AG04450 (cell line): ENCODE data around the gene CBY3. TPM values are rescaled to one million over a fixed set of nuclear protein-coding genes. Genes with fewer than 3 reads are reported as not detected.
A peak's percentile ranks its signal among the peaks of the same experiment; 100 is the strongest.
"Not testable (repeated sequence)": the region's sequence is repeated elsewhere in the genome, so short reads cannot be mapped to it uniquely, and the experiment has no call there.

Experiments
- CTCF ChIA-PET: fragments of 300-600, 350-600 bp; formaldehyde crosslinking; extraction: SDS; loops from one replicate; lab custom pipeline; 2022; ENCODE audit warnings: antibody characterized with exemption, inconsistent platforms; lab: Charles Lee
- POLR2A ChIA-PET: fragments of 350-600 bp; formaldehyde crosslinking; extraction: SDS; loops from one replicate; lab custom pipeline; 2021; ENCODE audit warnings: antibody characterized with exemption, inconsistent platforms; lab: Yijun Ruan, JAX
- DNase-seq: peaks from one replicate; pipeline ENCODE4 v3.0.0-alpha.2; 2011; ENCODE audit warnings: low read depth, low spot score
- H3K27ac ChIP-seq: one replicate; pipeline ENCODE4 v1.5.1; 2012; ENCODE audit warnings: low read depth, low read length, control low read depth
- H3K27me3 ChIP-seq: one replicate; pipeline ENCODE4 v1.6.0; 2012; ENCODE audit warnings: low read length; ENCODE audit not compliant: control insufficient read depth, insufficient read depth
- H3K4me3 ChIP-seq: 2 replicates; pipeline ENCODE4 v1.5.1; 2011; ENCODE audit warnings: mild to moderate bottlenecking, low read depth, low read length, control low read depth
- H3K9me3 ChIP-seq: 2 replicates; pipeline ENCODE4 v1.5.1; 2012; ENCODE audit warnings: low read length; ENCODE audit not compliant: control insufficient read depth, insufficient read depth
- polyA plus RNA-seq: library from polyadenylated mRNA; depleted of rRNA; stranded (reverse); fragments of >200 nt; gene quantifications from 2 replicates; pipeline ENCODE4 v1.2.3, GENCODE V29; 2011
- TF ChIP-seq, protein P1 (sequence below): IDR thresholded peaks from 2 replicates; pipeline ENCODE4 v1.5.1; 2011; ENCODE audit warnings: low read depth, low read length, control low read depth, inconsistent platforms

CBY3 gene
- polyA plus RNA-seq, 1 experiment: not detected

DNA sequence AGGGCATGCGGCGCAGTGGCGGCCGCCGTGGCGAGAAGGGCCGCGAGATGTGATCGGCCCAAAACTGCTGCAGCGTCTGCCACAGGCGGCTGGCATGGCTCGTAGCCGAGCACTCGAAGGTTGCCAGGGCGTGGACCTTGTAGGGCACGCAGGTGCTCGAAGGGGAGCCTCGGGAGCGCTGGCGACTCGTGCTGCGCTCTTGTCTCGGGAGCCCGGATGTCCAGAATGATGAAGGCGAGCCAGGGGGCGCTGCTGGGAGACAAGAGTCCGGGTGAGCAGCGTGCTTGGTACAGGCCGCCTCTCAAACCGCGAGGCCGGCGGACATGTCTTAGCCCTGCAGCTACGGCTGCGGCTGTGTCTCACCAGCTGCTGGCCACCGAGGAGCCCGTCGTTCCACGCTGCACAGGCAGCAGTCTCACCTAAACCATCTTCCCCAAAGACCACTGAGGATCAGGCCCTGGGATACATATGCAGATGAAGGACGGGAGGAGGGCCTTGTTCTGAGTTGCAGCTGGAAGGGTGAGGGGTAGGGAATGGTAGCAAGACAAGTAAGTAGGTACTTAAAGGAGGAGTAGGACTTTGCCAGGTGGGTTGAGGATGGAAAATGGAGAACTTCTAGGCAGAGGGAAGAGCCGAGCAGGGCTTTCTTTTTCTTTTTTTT, 1.7 kb downstream of the CBY3 start:
- Histone ChIP-seq H3K27ac (no peak overlapping the region), H3K27me3 (no peaks in the 10 kb centered on the region), H3K4me3 (peak overlapping the region; percentile 92), H3K9me3 (peaks cover 9% of the 10 kb centered on the region; the same call in 1 of the 2 replicates)
- TF ChIP-seq, protein P1, sequence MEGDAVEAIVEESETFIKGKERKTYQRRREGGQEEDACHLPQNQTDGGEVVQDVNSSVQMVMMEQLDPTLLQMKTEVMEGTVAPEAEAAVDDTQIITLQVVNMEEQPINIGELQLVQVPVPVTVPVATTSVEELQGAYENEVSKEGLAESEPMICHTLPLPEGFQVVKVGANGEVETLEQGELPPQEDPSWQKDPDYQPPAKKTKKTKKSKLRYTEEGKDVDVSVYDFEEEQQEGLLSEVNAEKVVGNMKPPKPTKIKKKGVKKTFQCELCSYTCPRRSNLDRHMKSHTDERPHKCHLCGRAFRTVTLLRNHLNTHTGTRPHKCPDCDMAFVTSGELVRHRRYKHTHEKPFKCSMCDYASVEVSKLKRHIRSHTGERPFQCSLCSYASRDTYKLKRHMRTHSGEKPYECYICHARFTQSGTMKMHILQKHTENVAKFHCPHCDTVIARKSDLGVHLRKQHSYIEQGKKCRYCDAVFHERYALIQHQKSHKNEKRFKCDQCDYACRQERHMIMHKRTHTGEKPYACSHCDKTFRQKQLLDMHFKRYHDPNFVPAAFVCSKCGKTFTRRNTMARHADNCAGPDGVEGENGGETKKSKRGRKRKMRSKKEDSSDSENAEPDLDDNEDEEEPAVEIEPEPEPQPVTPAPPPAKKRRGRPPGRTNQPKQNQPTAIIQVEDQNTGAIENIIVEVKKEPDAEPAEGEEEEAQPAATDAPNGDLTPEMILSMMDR: peak; percentile 36
- ChIA-PET CTCF (interaction anchor here (0.6 kb wide), 1 partner anchor 218 kb away, joined by 3 read pairs; no protein-coding TSS in a partner anchor), POLR2A (interaction anchor here (2.4 kb wide), 1 partner anchor 55 kb away, joined by 14 read pairs; the partner anchor contains the start of gene HNRNPH1)
- DNase-seq: no peak

DNA sequence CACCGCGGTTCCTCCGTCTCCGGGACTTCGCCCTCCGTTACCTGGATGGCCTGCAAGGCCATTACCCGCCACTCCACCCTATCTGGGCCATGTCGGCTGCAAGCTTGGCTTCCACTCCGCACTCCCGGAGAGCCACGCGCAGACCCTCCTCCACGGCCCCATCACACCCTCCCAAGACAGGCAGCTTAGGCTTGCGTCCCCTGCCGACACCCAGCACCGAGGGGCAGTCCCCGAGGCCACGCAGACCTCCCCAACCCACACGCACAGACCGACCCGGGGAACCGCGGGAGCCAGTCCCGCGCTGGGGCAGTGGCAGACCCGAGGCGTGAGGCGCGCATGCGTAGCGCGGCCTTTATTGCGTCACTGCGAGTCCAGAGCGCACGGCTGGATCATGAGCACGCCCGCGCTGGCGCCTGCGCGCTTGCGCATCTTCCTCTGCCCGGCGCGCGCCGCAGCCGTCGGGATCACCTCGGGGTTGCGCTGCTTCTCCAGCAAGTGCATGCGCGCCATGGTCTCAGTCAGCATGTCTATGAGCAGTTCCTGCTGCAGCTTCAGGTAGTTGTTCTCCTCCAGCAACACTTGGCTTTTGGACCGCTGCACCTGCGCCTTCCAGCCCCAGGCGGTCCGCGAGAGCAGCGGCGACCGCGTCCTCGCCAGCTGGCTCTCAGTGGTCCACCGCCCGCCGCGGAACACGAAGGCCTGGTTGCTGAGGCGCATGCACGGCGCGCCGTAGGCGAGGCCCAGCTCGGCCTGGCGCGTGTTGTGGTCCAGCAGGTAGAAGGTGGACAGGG, 2.4 kb downstream of the CBY3 start:
- peak overlapping the region; percentile 92 for H3K4me3 ChIP-seq
- peak; percentile 86 for DNase-seq
- TF ChIP-seq, protein P1: no peak
- POLR2A ChIA-PET: interaction anchor here (0.6 to 2.4 kb wide), 3 partner anchors 15 to 142 kb away, joined by 3 to 14 read pairs (median 5); partner anchors contain the start of genes HNRNPH1 and SQSTM1
- CTCF ChIA-PET: interaction anchor here (1.0 kb wide), 1 partner anchor 9 kb away, joined by 4 read pairs; no protein-coding TSS in a partner anchor
- H3K9me3 ChIP-seq: peaks cover 9% of the 10 kb centered on the region; the same call in 1 of the 2 replicates
- H3K27ac ChIP-seq: peak overlapping the region; percentile 77
- no peaks in the 10 kb centered on the region for H3K27me3 ChIP-seq

DNA sequence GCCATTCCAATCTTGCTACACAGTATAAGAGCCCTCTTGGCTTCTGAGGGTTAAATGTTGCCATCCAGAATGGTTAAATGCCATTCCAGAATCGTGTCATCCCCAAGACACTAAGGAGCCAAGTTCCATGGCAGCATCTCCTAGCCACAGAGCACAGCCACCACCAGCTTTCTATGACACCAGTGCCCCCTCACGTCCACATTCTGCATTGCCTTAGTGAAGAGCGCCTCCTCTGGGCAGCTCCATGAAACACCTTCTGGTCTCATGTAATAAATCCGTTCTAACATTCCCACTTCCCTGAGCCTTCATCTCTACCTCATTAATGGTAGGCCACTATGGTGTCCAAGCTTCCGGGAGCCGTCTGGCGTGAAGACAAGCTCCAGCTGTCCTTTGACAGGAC, 12.4 kb downstream of the CBY3 start:
- CTCF ChIA-PET: interaction anchor here (0.5 to 1.9 kb wide), 8 partner anchors 9 to 502 kb away, joined by 3 to 7 read pairs (median 3); no protein-coding TSS in a partner anchor
- POLR2A ChIA-PET: interaction anchor here (0.7 to 0.8 kb wide), 2 partner anchors 45 to 138 kb away, joined by 3 to 9 read pairs; partner anchors contain the start of genes HNRNPH1 and MGAT4B
- TF ChIP-seq, protein P1: peak; percentile 76

DNA sequence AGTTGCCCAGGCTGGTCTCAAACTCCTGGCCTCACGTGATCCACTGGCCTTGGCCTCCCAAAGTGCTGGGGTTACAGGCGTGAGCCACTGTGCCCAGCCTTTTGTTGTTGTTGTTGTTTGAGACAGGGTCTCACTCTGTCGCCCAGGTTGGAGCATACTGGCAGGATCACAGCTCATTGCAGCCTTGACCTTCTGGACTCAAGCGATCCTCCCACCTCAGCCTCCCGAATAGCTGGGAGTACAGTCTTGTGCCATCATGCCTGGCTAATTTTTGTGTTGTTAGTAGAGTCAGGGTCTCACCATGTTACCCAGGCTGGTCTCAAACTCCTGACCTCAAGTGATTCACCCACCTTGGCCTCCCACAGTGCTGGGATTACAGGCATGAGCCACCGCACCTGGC, 19.2 kb downstream of the CBY3 start:
- not testable (repeated sequence) for H3K27me3 ChIP-seq, H3K4me3 ChIP-seq, H3K27ac ChIP-seq, DNase-seq, H3K9me3 ChIP-seq
- CTCF ChIA-PET: interaction anchor here (0.6 to 0.7 kb wide), 2 partner anchors 95 to 429 kb away, joined by 3 to 4 read pairs; no protein-coding TSS in a partner anchor
- POLR2A ChIA-PET: interaction anchor here (1.2 kb wide), 1 partner anchor 38 kb away, joined by 3 read pairs; the partner anchor contains the start of gene HNRNPH1

More for the DNA sequence above, 12.4 kb downstream of the CBY3 start:
- no peak overlapping the region for H3K4me3 ChIP-seq
- no peak overlapping the region for H3K27ac ChIP-seq
- H3K27me3 ChIP-seq: no peaks in the 10 kb centered on the region
- DNase-seq: no peak
- no peaks in the 10 kb centered on the region for H3K9me3 ChIP-seq

DNA sequence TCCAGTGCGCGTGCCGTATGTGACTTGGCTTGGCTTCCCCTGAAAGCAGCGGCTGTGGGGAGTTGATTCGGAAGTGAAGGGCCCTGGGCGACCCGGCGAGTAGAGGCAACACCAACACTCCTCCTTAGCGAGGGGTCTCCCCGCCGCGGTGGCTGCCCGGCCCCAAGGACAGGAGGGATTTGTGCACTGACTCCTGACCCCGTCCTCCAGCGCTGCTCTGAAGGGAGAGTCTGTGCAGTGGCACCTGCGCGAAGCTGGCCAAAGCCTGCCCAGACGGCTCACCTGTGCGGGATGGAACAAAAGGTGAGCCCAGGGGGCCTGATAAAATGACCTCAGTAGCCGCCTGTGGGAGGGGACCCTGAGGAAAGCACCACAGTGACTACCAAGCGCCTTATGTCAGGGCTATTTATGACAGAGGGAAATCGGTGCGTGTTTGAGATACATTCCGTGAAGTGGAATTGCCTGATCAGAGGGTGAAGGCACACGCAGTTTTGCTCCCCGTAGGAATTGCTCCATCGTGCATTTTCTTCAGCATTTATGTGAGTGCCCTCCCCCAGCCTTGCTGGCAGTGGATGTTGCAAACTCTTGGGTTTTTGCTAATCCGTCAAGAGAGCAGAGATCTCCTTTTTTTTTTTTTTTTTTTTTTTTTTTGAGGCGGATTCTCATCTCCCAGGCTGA, 22.5 kb downstream of the CBY3 start:
- H3K27ac ChIP-seq, H3K27me3 ChIP-seq, H3K9me3 ChIP-seq, DNase-seq: not testable (repeated sequence)
- ChIA-PET POLR2A (interaction anchor here (0.7 kb wide), 1 partner anchor 47 kb away, joined by 8 read pairs; no protein-coding TSS in a partner anchor), CTCF (interaction anchor here (0.6 kb wide), 1 partner anchor 349 kb away, joined by 6 read pairs; no protein-coding TSS in a partner anchor)
- H3K4me3 ChIP-seq: peak overlapping the region; percentile 67

DNA sequence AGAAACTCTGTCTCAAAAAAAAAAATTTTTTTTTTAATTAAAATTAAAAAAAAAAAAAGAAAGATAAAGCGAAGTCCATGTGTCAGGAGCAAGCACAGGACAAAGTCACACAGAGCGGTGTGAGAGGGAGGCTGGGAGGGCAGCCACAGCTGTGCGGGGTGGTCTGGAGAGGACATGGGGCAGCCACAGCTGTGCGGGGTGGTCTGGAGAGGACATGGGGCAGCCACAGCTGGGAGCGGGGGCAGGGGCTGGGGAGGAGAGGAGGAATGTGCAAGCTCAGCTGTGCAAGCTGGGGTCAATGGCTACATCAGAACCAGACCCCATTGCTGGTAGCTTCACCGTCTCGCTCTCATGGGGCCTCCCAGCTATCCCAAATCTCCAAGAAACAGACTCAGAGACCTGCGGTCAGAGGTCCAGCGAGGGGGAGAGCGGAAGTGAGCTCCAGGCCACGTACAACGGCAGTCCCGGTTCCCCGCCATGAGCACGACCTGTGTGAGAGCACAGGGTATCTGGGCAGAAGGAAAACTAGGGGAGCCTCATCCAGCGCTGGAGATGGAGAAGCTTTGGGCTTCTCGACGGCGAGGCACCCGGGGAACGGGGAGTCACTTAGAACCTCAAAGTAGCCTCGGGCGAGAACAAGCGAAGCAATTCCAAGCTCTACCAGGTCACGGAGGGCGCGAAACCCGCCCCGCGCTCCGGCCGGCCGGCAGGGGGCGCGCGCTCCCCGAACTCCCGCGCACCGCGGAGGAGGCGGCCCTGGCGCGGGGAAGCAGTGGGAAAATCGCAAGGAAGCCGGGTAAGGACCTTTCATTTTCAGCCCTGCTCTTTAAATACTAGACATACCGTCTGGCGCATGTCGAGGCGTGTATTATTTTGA, 23.3 kb downstream of the CBY3 start:
- H3K4me3 ChIP-seq, CTCF ChIA-PET, H3K27me3 ChIP-seq, H3K27ac ChIP-seq, POLR2A ChIA-PET, H3K9me3 ChIP-seq, DNase-seq: not testable (repeated sequence)

DNA sequence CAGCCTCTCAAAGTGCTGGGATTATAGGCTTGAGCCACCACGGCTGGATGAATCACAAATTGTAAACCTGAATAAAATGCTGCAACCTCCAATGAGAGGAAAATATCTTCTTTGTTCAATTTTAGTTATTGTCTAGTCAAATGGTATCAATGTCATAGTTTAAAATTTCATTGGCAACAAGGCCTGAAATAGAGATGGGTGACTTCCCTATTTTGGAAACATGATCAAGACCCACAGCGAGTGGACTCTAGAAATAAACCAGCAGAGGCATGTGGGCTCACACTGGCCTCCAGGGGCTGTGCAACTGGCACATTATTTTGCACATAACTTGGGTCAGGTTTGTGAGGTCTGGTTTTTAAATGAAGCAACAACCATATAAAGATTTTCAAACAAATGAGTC, 27.7 kb downstream of the CBY3 start:
- H3K4me3 ChIP-seq, H3K9me3 ChIP-seq, DNase-seq, CTCF ChIA-PET, H3K27me3 ChIP-seq, POLR2A ChIA-PET, H3K27ac ChIP-seq: not testable (repeated sequence)
